Nephron progenitor cell (in vitro differentiated cells): ENCODE measurements around the gene ABHD12B.

ENCODE experiments used
- DNase-seq: peaks from one replicate; pipeline ENCODE4 v3.0.0; 2021
- H3K27ac Mint-ChIP-seq: 2 replicates; pipeline ENCODE4 v1.8.0; 2021; ENCODE audit warnings: mild to moderate bottlenecking, moderate library complexity, mixed read lengths
- H3K27me3 Mint-ChIP-seq: 2 replicates; pipeline ENCODE4 v1.8.0; 2021; ENCODE audit warnings: mild to moderate bottlenecking, low read depth, mixed read lengths; ENCODE audit not compliant: poor library complexity
- H3K36me3 Mint-ChIP-seq: 2 replicates; pipeline ENCODE4 v1.8.0; 2021; ENCODE audit warnings: low read depth, mixed read lengths
- H3K4me1 Mint-ChIP-seq: 2 replicates; pipeline ENCODE4 v1.8.0; 2021; ENCODE audit warnings: mixed read lengths
- H3K4me3 Mint-ChIP-seq: 2 replicates; pipeline ENCODE4 v1.8.0; 2021; ENCODE audit warnings: mild to moderate bottlenecking, moderate library complexity, mixed read lengths
- H3K9me3 Mint-ChIP-seq: 2 replicates; pipeline ENCODE4 v1.8.0; 2021; ENCODE audit warnings: mild to moderate bottlenecking, moderate library complexity, mixed read lengths
- CTCF ChIP-seq: fragments of 200-600 bp; sonication (generic); IDR thresholded peaks from 2 replicates; pipeline ENCODE4 v1.5.0; 2021; ENCODE audit warnings: antibody characterized with exemption

ABHD12B gene

GRCh38 chr14:50862036-50862570, 9.8 kb upstream of the ABHD12B start:
- no peaks in the 10 kb centered on the region for H3K27me3 Mint-ChIP-seq
- no peak overlapping the region for H3K27ac Mint-ChIP-seq
- peaks cover 58% of the 10 kb centered on the region for H3K4me1 Mint-ChIP-seq
- H3K36me3 Mint-ChIP-seq = no peaks in the 10 kb centered on the region
- H3K4me3 Mint-ChIP-seq = no peak overlapping the region
- no peak for TF ChIP-seq CTCF
- no peaks in the 10 kb centered on the region for H3K9me3 Mint-ChIP-seq
- DNase-seq = no peak

GRCh38 chr14:50864237-50864636, 7.6 kb upstream of the ABHD12B start:
- no peak for TF ChIP-seq CTCF
- H3K27me3 Mint-ChIP-seq = peaks cover 3% of the 10 kb centered on the region
- H3K27ac Mint-ChIP-seq = no peak overlapping the region
- H3K9me3 Mint-ChIP-seq = no peaks in the 10 kb centered on the region
- no peak overlapping the region for H3K4me3 Mint-ChIP-seq
- no peaks in the 10 kb centered on the region for H3K36me3 Mint-ChIP-seq
- DNase-seq = no peak
- H3K4me1 Mint-ChIP-seq = peaks cover 47% of the 10 kb centered on the region

GRCh38 chr14:50864946-50865345, 6.9 kb upstream of the ABHD12B start:
- Mint-ChIP-seq H3K4me1 (peaks cover 39% of the 10 kb centered on the region), H3K27ac (no peak overlapping the region), H3K27me3 (peaks cover 3% of the 10 kb centered on the region), H3K9me3 (no peaks in the 10 kb centered on the region), H3K36me3 (no peaks in the 10 kb centered on the region), H3K4me3 (no peak overlapping the region)
- DNase-seq = no peak
- TF ChIP-seq CTCF = no peak

- Mint-ChIP-seq H3K4me1 (peaks cover 34% of the 10 kb centered on the region), H3K36me3 (no peaks in the 10 kb centered on the region), H3K4me3 (no peak overlapping the region), H3K27me3 (peaks cover 6% of the 10 kb centered on the region), H3K9me3 (no peaks in the 10 kb centered on the region), H3K27ac (no peak overlapping the region)
- no peak for TF ChIP-seq CTCF
- DNase-seq = no peak
These were observed 6.3 kb upstream of the ABHD12B start for GRCh38 chr14:50865391-50866076.

GRCh38 chr14:50871228-50871627, 625 bp upstream of the ABHD12B start:
- peak overlapping the region; percentile 68 for H3K4me3 Mint-ChIP-seq
- H3K36me3 Mint-ChIP-seq = no peaks in the 10 kb centered on the region
- H3K9me3 Mint-ChIP-seq = no peaks in the 10 kb centered on the region
- peak overlapping the region; percentile 4 for H3K27ac Mint-ChIP-seq
- no peak for TF ChIP-seq CTCF
- peaks cover 21% of the 10 kb centered on the region for H3K27me3 Mint-ChIP-seq
- DNase-seq = no peak
- peaks cover 34% of the 10 kb centered on the region for H3K4me1 Mint-ChIP-seq

- TF ChIP-seq CTCF = no peak
- H3K27me3 Mint-ChIP-seq = peaks cover 21% of the 10 kb centered on the region
These were observed 2.9 kb downstream of the ABHD12B start for GRCh38 chr14:50874757-50875156.

More at GRCh38 chr14:50874757-50875156, 2.9 kb downstream of the ABHD12B start:
- Mint-ChIP-seq H3K9me3 (no peaks in the 10 kb centered on the region), H3K36me3 (no peaks in the 10 kb centered on the region), H3K4me3 (no peak overlapping the region), H3K4me1 (peaks cover 35% of the 10 kb centered on the region), H3K27ac (peak overlapping the region; percentile 8)
- DNase-seq = no peak
